Breast epithelium (tissue), 4 donors: ENCODE results near the gene PDE4D. TPM values are rescaled to one million over a fixed set of nuclear protein-coding genes. Genes with fewer than 3 reads are reported as not detected.
A peak's percentile ranks its signal among the peaks of the same experiment; 100 is the strongest.

Source experiments
- DNase-seq, 2 donors: peaks; one replicate each; pipeline ENCODE4 v3.0.0-alpha.2; 2019; ENCODE audit warnings: low spot score in 2 of 2
- H3K27ac ChIP-seq, 2 donors: fragments of 200-600 bp; sonication (generic) in 1 of 2; one replicate each; pipeline ENCODE4 v1.5.1; 2016 to 2019; ENCODE audit warnings: mild to moderate bottlenecking in 1 of 2
- H3K27me3 ChIP-seq, 2 donors: fragments of 200-600 bp; sonication (generic) in 1 of 2; one replicate each; pipeline versions ENCODE4 v1.5.1 to v1.6.0; 2017 to 2019; ENCODE audit warnings: control low read depth in 1 of 2, mild to moderate bottlenecking in 1 of 2
- H3K36me3 ChIP-seq: fragments of 200-600 bp; one replicate; pipeline ENCODE4 v1.5.1; 2019
- H3K4me1 ChIP-seq, 2 donors: fragments of 200-600 bp; sonication (generic); one replicate each; pipeline ENCODE4 v1.5.1; 2016 to 2019; ENCODE audit warnings: control low read depth in 1 of 2
- H3K4me3 ChIP-seq, 3 donors: fragments of 200-600 bp; sonication (generic); 1 replicate in 2 of 3; 2 replicates in 1 of 3; pipeline ENCODE4 v1.5.1; 2016 to 2019; ENCODE audit warnings: mild to moderate bottlenecking in 3 of 3, moderate library complexity in 2 of 3
- H3K9me3 ChIP-seq, 2 donors: fragments of 200-600 bp; sonication (generic) in 1 of 2; one replicate each; pipeline ENCODE4 v1.5.1; 2016 to 2019; ENCODE audit warnings: control low read depth in 1 of 2
- CTCF ChIP-seq, 3 donors: fragments of 450-650 bp; IDR thresholded peaks; one replicate each; pipeline ENCODE4 v1.5.1; 2016 to 2017; ENCODE audit warnings: antibody characterized with exemption in 3 of 3, mild to moderate bottlenecking in 3 of 3, moderate library complexity in 3 of 3
- POLR2A ChIP-seq: fragments of 450-650 bp; IDR thresholded peaks from one replicate; pipeline ENCODE4 v1.6.1; 2016; ENCODE audit warnings: antibody characterized with exemption, mild to moderate bottlenecking, moderate library complexity
- POLR2AphosphoS5 ChIP-seq, 3 donors: sonication (generic); formaldehyde crosslinking; IDR thresholded peaks; one replicate each; pipeline ENCODE4 v1.6.1; 2017; ENCODE audit warnings: antibody characterized with exemption in 3 of 3
- intact Hi-C: fragments of 100-400 bp; cut with DNase I; formaldehyde crosslinking; loops from one replicate; pipeline ENCODE4 v1.15.1; 2023; ENCODE audit warnings: low total_unique reads
- total RNA-seq, 3 donors: library from RNA; depleted of rRNA; stranded (reverse); fragments of >200 nt; gene quantifications; one replicate each; pipeline ENCODE4 v1.1.0, GENCODE V29; 2016

PDE4D gene
- total RNA-seq, 3 donors from 2014 or later = 14.4 to 37.4 (median 28.2) TPM

- Histone ChIP-seq H3K27ac (no peak overlapping the region), H3K4me3 (no peak overlapping the region), H3K36me3 (no peaks in the 10 kb centered on the region), H3K27me3 (no peaks in the 10 kb centered on the region), H3K9me3 (no peaks in the 10 kb centered on the region), H3K4me1 (no peaks in the 10 kb centered on the region)
- TF ChIP-seq POLR2A = no peak
- TF ChIP-seq CTCF (IDR thresholded peaks at IDR 0.05) = no peak
- TF ChIP-seq POLR2AphosphoS5 (IDR thresholded peaks at IDR 0.05) = no peak
- DNase-seq = no peak
- intact Hi-C loops = no loop called here
Observed at GRCh38 chr5:59321642-59322041, 571.9 kb downstream of the PDE4D start.

GRCh38 chr5:59320420-59320819 is 573.1 kb downstream of the PDE4D start:
- intact Hi-C loops = no loop called here
- no peak overlapping the region for H3K4me3 ChIP-seq
- H3K9me3 ChIP-seq = no peaks in the 10 kb centered on the region
- DNase-seq = no peak
- H3K36me3 ChIP-seq = no peaks in the 10 kb centered on the region
- no peak overlapping the region for H3K27ac ChIP-seq
- no peaks in the 10 kb centered on the region for H3K4me1 ChIP-seq
- TF ChIP-seq POLR2A = no peak
- no peak for TF ChIP-seq CTCF (IDR thresholded peaks at IDR 0.05)
- TF ChIP-seq POLR2AphosphoS5 (IDR thresholded peaks at IDR 0.05) = no peak
- no peaks in the 10 kb centered on the region for H3K27me3 ChIP-seq

GRCh38 chr5:59319250-59319649 is 574.3 kb downstream of the PDE4D start:
- no peaks in the 10 kb centered on the region for H3K9me3 ChIP-seq
- no peak overlapping the region for H3K27ac ChIP-seq
- intact Hi-C loops = no loop called here
- no peaks in the 10 kb centered on the region for H3K4me1 ChIP-seq
- TF ChIP-seq POLR2A = no peak
- TF ChIP-seq CTCF (IDR thresholded peaks at IDR 0.05) = no peak
- TF ChIP-seq POLR2AphosphoS5 (IDR thresholded peaks at IDR 0.05) = no peak
- H3K4me3 ChIP-seq = no peak overlapping the region
- H3K36me3 ChIP-seq = no peaks in the 10 kb centered on the region
- DNase-seq = no peak
- no peaks in the 10 kb centered on the region for H3K27me3 ChIP-seq

GRCh38 chr5:59317774-59318205 is 575.7 kb downstream of the PDE4D start:
- DNase-seq = no peak
- intact Hi-C loops = no loop called here
- no peaks in the 10 kb centered on the region for H3K4me1 ChIP-seq
- H3K9me3 ChIP-seq = no peaks in the 10 kb centered on the region
- TF ChIP-seq POLR2AphosphoS5 (IDR thresholded peaks at IDR 0.05) = no peak
- no peak for TF ChIP-seq CTCF (IDR thresholded peaks at IDR 0.05)
- TF ChIP-seq POLR2A = no peak
- no peaks in the 10 kb centered on the region for H3K27me3 ChIP-seq
- H3K36me3 ChIP-seq = no peaks in the 10 kb centered on the region
- H3K4me3 ChIP-seq = peak overlapping the region in 1 of 3 donors; percentile 5
- H3K27ac ChIP-seq = peak overlapping the region in 1 of 2 donors; percentile 69

- intact Hi-C loops = no loop called here
- Histone ChIP-seq H3K27ac (peak overlapping the region in 1 of 2 donors; percentile 69), H3K4me3 (peak overlapping the region in 1 of 3 donors; percentile 5), H3K9me3 (no peaks in the 10 kb centered on the region), H3K36me3 (no peaks in the 10 kb centered on the region), H3K27me3 (no peaks in the 10 kb centered on the region), H3K4me1 (no peaks in the 10 kb centered on the region)
- no peak for TF ChIP-seq CTCF (IDR thresholded peaks at IDR 0.05)
- no peak for TF ChIP-seq POLR2A
- no peak for TF ChIP-seq POLR2AphosphoS5 (IDR thresholded peaks at IDR 0.05)
- DNase-seq = no peak
Observed at GRCh38 chr5:59317023-59317773, 576.3 kb downstream of the PDE4D start.
